Prostate gland (tissue), 2 donors: ENCODE data around the gene HSP90AB1. TPM values are rescaled to one million over a fixed set of nuclear protein-coding genes. Genes with fewer than 3 reads are reported as not detected.

Source experiments
- DNase-seq: peaks from one replicate; pipeline ENCODE4 v3.0.0-alpha.2; 2019; ENCODE audit warnings: low spot score
- H3K27ac ChIP-seq, 2 donors: fragments of 200-600 bp; sonication (generic); 2 replicates each; pipeline ENCODE4 v1.5.1; 2017 to 2019
- H3K27me3 ChIP-seq: fragments of 200-600 bp; sonication (generic); replicated peaks from 2 replicates; pipeline ENCODE4 v1.5.1; 2019; ENCODE audit not compliant: insufficient read depth
- H3K36me3 ChIP-seq, 2 donors: fragments of 200-600 bp; sonication (generic); 1 replicate in 1 of 2; 2 replicates in 1 of 2; pipeline versions ENCODE4 v1.5.1 to v1.8.1; 2017 to 2019
- H3K4me1 ChIP-seq: fragments of 200-600 bp; sonication (generic); replicated peaks from 2 replicates; pipeline ENCODE4 v1.5.1; 2019
- H3K4me3 ChIP-seq, 2 donors: fragments of 200-600 bp; sonication (generic); 2 replicates each; pipeline ENCODE4 v1.5.1; 2017 to 2019
- H3K9me3 ChIP-seq: fragments of 200-600 bp; sonication (generic); 2 replicates; pipeline ENCODE4 v1.5.1; 2017
- POLR2A ChIP-seq: fragments of 450-650 bp; IDR thresholded peaks from one replicate; pipeline ENCODE4 v1.6.1; 2016; ENCODE audit warnings: antibody characterized with exemption, mild to moderate bottlenecking
- POLR2AphosphoS5 ChIP-seq: sonication (generic); formaldehyde crosslinking; IDR thresholded peaks from one replicate; pipeline ENCODE4 v1.6.1; 2017; ENCODE audit warnings: antibody characterized with exemption
- WGBS: methylation state at CpG from one replicate; pipeline ENCODE4 v1.1.5; 2018; 5-methylcytosine and 5-hydroxymethylcytosine counted together
- intact Hi-C: fragments of 100-400 bp; cut with DNase I; formaldehyde crosslinking; loops from one replicate; pipeline ENCODE4 v1.14.2; 2022
- total RNA-seq, 2 donors: library from RNA; depleted of rRNA; stranded (reverse); fragments of >200 nt; gene quantifications; one replicate each; pipeline ENCODE4 v1.1.0, GENCODE V29; 2016
- TF ChIP-seq, protein P1 (sequence below), 4 experiments: fragments of 200-600 bp in 2 of 4; fragments of 450-650 bp in 2 of 4; sonication (generic) in 2 of 4; IDR thresholded peaks; 1 replicate in 3 of 4; 2 replicates in 1 of 4; pipeline ENCODE4 v1.5.1; 2016 to 2019; ENCODE audit warnings: antibody characterized with exemption in 4 of 4, mild to moderate bottlenecking in 2 of 4, moderate library complexity in 2 of 4

Gene HSP90AB1
- total RNA-seq, 2 donors from 2014 or later: 650 to 805 TPM

DNA sequence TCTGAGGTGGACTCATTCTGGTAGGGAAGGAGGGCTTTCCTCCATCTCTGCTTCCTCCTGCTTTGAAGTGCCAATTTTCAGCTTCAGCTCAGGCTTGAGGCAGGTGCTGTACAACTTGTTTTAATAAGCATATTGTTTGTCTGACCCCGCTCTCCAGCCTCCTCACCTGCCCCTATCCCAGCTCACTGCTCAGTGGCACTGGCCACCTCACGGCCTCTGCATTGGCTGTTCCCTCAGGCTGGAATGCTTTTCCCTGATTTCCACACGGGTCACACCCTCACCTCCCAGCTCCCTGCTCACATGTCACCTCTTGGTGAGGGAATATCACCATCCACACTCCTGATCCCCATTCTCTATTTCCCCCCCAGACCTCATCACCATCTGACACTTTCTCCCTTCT, 52.0 kb downstream of the HSP90AB1 start:
- WGBS: 84% methylated on average over 3 of the region's 3 CpGs
- Histone ChIP-seq H3K36me3 (peaks cover 5 to 8% of the 10 kb centered on the region in 2 donors), H3K27me3 (peaks cover 4% of the 10 kb centered on the region), H3K27ac (no peak overlapping the region), H3K4me1 (no peaks in the 10 kb centered on the region), H3K9me3 (no peaks in the 10 kb centered on the region), H3K4me3 (no peak overlapping the region)
- intact Hi-C loops: no loop called here
- TF ChIP-seq POLR2AphosphoS5 (no peak), POLR2A (no peak)
- TF ChIP-seq, protein P1, sequence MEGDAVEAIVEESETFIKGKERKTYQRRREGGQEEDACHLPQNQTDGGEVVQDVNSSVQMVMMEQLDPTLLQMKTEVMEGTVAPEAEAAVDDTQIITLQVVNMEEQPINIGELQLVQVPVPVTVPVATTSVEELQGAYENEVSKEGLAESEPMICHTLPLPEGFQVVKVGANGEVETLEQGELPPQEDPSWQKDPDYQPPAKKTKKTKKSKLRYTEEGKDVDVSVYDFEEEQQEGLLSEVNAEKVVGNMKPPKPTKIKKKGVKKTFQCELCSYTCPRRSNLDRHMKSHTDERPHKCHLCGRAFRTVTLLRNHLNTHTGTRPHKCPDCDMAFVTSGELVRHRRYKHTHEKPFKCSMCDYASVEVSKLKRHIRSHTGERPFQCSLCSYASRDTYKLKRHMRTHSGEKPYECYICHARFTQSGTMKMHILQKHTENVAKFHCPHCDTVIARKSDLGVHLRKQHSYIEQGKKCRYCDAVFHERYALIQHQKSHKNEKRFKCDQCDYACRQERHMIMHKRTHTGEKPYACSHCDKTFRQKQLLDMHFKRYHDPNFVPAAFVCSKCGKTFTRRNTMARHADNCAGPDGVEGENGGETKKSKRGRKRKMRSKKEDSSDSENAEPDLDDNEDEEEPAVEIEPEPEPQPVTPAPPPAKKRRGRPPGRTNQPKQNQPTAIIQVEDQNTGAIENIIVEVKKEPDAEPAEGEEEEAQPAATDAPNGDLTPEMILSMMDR (IDR thresholded peaks at IDR 0.05): no peak
- no peak for DNase-seq

DNA sequence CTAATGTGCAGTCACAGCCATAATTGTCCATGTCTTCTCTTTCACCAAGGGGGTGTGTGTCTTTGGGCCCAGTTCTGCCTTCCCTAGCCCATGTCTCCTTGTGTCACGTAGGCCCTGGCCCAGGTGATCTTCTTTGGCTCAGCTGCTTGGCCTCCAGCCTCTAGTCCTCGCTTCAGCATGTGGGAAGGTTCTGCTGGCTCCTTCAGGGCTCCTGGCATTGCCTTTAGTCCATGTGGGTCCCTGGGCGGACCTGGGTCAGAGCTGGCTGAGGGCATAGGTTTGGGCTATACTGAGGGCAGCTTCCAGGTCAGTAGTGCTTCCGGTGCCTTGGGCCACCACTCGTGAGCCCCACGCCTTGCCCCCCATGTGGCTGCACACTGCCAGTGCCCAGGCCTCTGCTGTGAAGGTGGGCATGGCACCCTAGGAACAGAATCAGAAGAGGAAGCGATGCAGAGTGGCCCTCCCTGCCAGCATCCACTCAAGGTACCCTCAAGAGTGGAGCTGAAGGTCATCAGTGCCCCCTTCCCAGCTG, 53.5 kb downstream of the HSP90AB1 start:
- intact Hi-C loops: no loop called here
- Histone ChIP-seq H3K4me3 (no peak overlapping the region), H3K27ac (no peak overlapping the region), H3K4me1 (no peaks in the 10 kb centered on the region), H3K36me3 (peaks cover 5 to 10% of the 10 kb centered on the region in 2 donors), H3K9me3 (no peaks in the 10 kb centered on the region), H3K27me3 (peaks cover 4% of the 10 kb centered on the region)
- 86% methylated on average over 7 of the region's 7 CpGs for WGBS
- TF ChIP-seq, protein P1 (IDR thresholded peaks at IDR 0.05): no peak
- TF ChIP-seq POLR2AphosphoS5: no peak
- DNase-seq: no peak

DNA sequence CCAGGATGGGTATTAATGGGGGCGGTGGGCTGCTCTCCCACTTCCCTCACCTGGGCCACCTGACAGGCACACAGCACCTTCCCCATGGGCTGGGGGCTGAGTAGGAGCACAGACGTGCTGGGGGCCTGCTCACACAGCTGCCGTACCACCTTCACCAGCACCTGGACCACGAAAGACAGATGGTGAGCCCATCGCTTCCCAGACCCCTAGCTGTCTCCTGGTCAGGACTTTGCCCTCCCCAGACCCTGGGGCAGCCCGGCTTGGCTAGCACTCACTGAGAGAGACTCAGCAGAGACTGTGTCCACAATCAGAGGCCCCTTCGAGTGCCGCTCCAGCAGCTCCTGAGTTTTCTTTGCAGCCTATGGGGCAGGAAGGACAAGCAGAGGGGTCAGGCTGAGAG, 54.2 kb downstream of the HSP90AB1 start:
- H3K4me3 ChIP-seq: no peak overlapping the region
- H3K4me1 ChIP-seq: no peaks in the 10 kb centered on the region
- TF ChIP-seq POLR2A (no peak), POLR2AphosphoS5 (no peak)
- TF ChIP-seq, protein P1 (IDR thresholded peaks at IDR 0.05): no peak
- intact Hi-C loops: no loop called here
- no peak for DNase-seq
- peaks cover 4% of the 10 kb centered on the region for H3K27me3 ChIP-seq
- H3K9me3 ChIP-seq: no peaks in the 10 kb centered on the region
- H3K36me3 ChIP-seq: peaks cover 5 to 10% of the 10 kb centered on the region in 2 donors
- no peak overlapping the region for H3K27ac ChIP-seq
- 92% methylated on average over 8 of the region's 8 CpGs for WGBS

DNA sequence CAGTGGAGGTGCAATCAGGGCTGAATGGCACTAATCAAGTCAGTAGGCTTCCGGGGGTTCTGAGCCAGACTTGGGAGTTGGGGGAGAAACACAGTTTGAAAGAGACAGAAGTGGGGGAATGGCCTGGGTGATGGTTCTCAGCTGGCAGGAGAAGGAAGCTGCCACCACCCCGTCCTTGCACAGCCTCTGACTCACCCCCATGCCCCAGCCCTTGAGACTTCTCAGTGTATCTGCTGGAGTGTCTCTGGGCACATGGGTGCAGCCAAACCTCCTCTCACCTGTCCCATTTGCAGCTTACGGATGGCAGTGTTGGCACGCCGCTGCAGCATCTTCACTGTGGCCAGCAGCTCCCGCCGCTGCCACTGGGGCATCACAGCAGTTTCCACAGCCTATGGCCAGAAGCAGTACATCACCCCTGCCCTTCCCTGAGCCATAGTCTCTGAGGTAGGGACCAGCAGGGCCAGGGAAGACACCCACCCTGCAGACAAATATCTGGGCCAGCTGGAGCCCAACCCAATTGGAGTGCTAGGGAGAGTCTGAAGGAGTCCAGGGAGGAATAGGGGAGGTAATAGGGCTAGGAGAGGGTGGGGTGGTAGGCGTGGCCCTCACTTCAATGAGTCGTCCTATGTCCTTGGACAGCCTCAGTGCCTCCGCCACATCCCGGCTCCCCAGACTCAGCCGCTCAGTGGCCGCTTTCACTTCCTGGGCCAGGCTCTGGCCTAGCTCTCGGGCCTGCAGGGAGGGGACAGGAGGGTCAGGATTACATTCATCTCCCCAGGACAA, 55.1 kb downstream of the HSP90AB1 start:
- H3K36me3 ChIP-seq: peaks cover 5 to 10% of the 10 kb centered on the region in 2 donors
- 93% methylated on average over 14 of the region's 14 CpGs for WGBS
- H3K27ac ChIP-seq: no peak overlapping the region
- DNase-seq: no peak
- TF ChIP-seq POLR2AphosphoS5: no peak
- TF ChIP-seq POLR2A: no peak
- TF ChIP-seq, protein P1 (IDR thresholded peaks at IDR 0.05): no peak
- no peak overlapping the region for H3K4me3 ChIP-seq
- no peaks in the 10 kb centered on the region for H3K4me1 ChIP-seq
- H3K27me3 ChIP-seq: peaks cover 2% of the 10 kb centered on the region
- no peaks in the 10 kb centered on the region for H3K9me3 ChIP-seq
- intact Hi-C loops: no loop called here

DNA sequence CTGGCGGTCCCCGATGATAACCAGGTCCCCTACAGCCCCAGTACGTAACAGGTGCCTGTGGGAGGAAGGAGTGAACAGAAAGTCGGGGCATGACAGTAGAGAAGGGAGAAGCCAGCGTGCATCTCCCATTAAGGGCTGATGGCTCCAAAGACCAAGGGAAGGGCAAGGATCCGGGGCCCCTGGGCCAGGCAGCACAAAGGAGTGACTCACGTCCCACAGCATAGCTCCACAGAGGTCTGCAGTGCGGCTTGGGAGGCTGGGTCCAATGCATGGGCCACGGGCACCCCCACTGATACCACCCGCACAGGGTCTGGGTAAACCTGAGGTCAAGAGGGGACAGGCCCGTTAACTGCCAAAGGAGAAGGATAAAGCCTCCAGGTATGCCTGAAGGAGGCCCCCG, 56.0 kb downstream of the HSP90AB1 start:
- no peak for DNase-seq
- intact Hi-C loops: no loop called here
- Histone ChIP-seq H3K27ac (no peak overlapping the region), H3K4me3 (no peak overlapping the region), H3K27me3 (no peaks in the 10 kb centered on the region), H3K4me1 (no peaks in the 10 kb centered on the region), H3K9me3 (no peaks in the 10 kb centered on the region), H3K36me3 (peaks cover 10 to 14% of the 10 kb centered on the region in 2 donors)
- WGBS: 95% methylated on average over 12 of the region's 12 CpGs
- TF ChIP-seq POLR2AphosphoS5 (no peak), POLR2A (no peak)
- TF ChIP-seq, protein P1 (IDR thresholded peaks at IDR 0.05): no peak
